Fibroblast of villous mesenchyme (primary cell): ENCODE data around the gene PRR33. TPM values are rescaled to one million over a fixed set of nuclear protein-coding genes. Genes with fewer than 3 reads are reported as not detected.

Experiments used
- DNase-seq: peaks from one replicate; pipeline ENCODE4 v3.0.0-alpha.2; 2010; ENCODE audit warnings: low read depth
- H3K4me3 ChIP-seq: 2 replicates; pipeline ENCODE4 v1.5.1; 2011; ENCODE audit warnings: low read depth, mild to moderate bottlenecking, low read length
- CTCF ChIP-seq: IDR thresholded peaks from 2 replicates; pipeline ENCODE4 v1.5.1; 2012; ENCODE audit warnings: low read depth, mild to moderate bottlenecking, low read length; ENCODE audit not compliant: insufficient read depth
- total RNA-seq: library from RNA; depleted of rRNA; stranded (reverse); fragments of >200 nt; gene quantifications from 2 replicates; pipeline ENCODE4 v1.2.3, GENCODE V29; 2012

The PRR33 gene
- total RNA-seq, 1 donor, result not detected

GRCh38 chr11:1892116-1892515 is 421 bp upstream of the PRR33 start:
- TF ChIP-seq CTCF, result no peak
- no peak overlapping the region for H3K4me3 ChIP-seq
- DNase-seq, result no peak

- no peak overlapping the region for H3K4me3 ChIP-seq
- no peak for DNase-seq
- TF ChIP-seq CTCF, result no peak
Observed at GRCh38 chr11:1890856-1891830, 552 bp downstream of the PRR33 start.

- TF ChIP-seq CTCF, result no peak
- H3K4me3 ChIP-seq, result no peak overlapping the region
- no peak for DNase-seq
Observed at GRCh38 chr11:1889941-1890855, 1.5 kb downstream of the PRR33 start.

- DNase-seq, result no peak
- H3K4me3 ChIP-seq, result no peak overlapping the region
- TF ChIP-seq CTCF, result no peak
Observed at GRCh38 chr11:1889224-1889930, 2.3 kb downstream of the PRR33 start.

- H3K4me3 ChIP-seq, result no peak overlapping the region
- no peak for DNase-seq
- no peak for TF ChIP-seq CTCF
Observed at GRCh38 chr11:1888811-1889210, 2.9 kb downstream of the PRR33 start.

- no peak for DNase-seq
- H3K4me3 ChIP-seq, result no peak overlapping the region
- no peak for TF ChIP-seq CTCF
Observed at GRCh38 chr11:1888347-1888753, 3.3 kb downstream of the PRR33 start.
